ENCODE data around the gene ESR1.
"Not testable (repeated sequence)": the region's sequence is repeated elsewhere in the genome, so short reads cannot be mapped to it uniquely, and the experiment has no call there.

ESR1 gene

GRCh38 chr6:152062476-152062875 is 255.0 kb downstream of the ESR1 start:
- no peak for DNase-seq

- no peak for DNase-seq
Observed at GRCh38 chr6:152063170-152063921, 255.9 kb downstream of the ESR1 start.

DNA sequence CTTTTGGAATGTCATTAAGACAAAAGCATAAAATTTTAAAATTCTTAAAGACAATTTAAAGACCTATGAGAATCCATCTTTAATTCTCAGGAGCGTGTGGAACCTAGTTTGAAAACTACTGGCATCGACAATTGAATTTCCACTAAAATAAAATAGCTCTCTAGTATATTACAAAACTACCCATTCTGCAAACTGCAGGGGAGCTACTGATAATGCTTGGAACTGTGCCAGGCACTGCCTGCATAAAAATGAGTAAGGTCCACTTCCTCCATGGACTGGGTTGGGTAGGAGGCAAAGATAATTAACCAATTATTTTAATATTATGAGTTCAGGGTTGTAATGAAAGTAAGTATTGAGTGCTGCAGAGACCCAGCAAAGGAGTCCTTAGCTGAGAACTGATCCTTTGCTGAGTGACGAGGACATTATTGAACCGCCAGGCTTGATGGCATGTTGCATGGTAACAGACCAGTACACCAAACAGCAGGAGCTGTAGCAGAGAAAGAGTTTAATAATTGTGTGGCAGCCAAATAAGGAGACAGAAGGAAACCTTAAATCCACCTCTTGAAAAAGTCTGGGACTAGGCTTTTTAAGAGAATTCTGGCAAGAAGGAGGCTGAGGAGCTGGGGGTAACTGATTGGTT is 261.3 kb downstream of the ESR1 start:
- DNase-seq = no peak

- DNase-seq = no peak
Observed at GRCh38 chr6:152070556-152070955, 263.1 kb downstream of the ESR1 start.

- DNase-seq = no peak
Observed at GRCh38 chr6:152071318-152071717, 263.8 kb downstream of the ESR1 start.

GRCh38 chr6:152071843-152072242 is 264.4 kb downstream of the ESR1 start:
- DNase-seq = no peak

- DNase-seq = not testable (repeated sequence)
Observed at GRCh38 chr6:152076242-152076641, 268.8 kb downstream of the ESR1 start.

DNA sequence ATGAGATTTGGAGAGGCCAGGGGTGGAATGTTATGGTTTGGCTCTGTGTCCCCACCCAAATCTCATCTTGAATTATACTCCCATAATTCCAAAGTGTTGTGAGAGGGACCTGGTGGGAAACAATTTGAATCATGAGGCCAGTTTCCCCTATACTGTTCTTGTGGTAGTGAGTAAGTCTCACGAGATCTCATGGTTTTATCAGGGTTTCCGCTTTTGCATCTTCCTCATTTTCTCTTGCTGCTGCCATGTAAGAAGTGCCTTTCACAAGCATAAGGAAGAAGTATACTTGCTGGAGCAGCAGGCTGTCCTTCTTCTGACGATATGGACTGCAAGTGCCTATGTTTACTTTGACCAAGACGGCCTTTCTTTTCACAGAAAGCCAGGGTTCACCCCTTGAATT is 270.5 kb downstream of the ESR1 start:
- DNase-seq = no peak

DNA sequence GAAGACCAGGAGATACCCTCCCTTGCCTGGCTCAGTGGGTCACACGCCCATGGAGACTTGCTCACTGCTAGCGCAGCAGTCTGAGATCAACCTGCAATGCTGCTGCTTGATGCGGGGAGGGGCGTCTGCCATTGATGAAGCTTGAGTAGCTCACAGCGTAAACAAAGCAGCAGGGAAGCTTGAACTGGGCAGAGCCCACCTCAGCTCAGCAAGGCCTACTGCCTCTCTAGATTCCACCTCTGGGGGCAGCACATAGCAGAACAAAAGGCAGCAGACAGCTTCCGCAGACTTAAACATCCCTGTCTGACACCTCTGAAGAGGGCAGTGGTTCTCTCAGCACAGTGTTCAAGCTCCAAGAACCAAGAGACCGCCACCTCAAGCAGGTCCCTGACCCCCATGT is 271.3 kb downstream of the ESR1 start:
- no peak for DNase-seq

GRCh38 chr6:152085451-152085921 is 278.0 kb downstream of the ESR1 start:
- DNase-seq = no peak

GRCh38 chr6:152086223-152086873 is 278.9 kb downstream of the ESR1 start:
- DNase-seq = no peak

GRCh38 chr6:152087096-152087495 is 279.6 kb downstream of the ESR1 start:
- DNase-seq = no peak

GRCh38 chr6:152087701-152088100 is 280.2 kb downstream of the ESR1 start:
- no peak for DNase-seq

GRCh38 chr6:152089992-152090391 is 282.5 kb downstream of the ESR1 start:
- no peak for DNase-seq

DNA sequence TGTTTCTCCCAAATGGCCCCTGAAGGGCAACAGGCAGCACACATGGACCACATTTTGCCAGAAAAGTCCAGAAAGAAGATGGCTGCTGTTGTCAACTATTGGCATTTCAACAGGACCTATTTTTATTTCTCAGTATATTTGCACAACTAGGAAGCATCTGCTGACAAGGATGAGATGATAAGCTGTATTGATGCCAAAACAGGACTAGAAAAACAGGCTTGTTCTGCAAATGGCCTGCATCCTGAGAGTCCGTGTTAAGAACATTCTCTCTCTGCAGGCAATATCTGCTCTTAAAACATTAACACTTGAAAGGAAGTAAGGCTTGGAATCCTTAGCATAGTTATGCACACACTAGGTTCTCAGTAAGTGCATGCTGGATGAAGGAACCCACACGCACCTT is 283.7 kb downstream of the ESR1 start:
- DNase-seq = no peak

GRCh38 chr6:152091851-152092341 is 284.4 kb downstream of the ESR1 start:
- no peak for DNase-seq

DNA sequence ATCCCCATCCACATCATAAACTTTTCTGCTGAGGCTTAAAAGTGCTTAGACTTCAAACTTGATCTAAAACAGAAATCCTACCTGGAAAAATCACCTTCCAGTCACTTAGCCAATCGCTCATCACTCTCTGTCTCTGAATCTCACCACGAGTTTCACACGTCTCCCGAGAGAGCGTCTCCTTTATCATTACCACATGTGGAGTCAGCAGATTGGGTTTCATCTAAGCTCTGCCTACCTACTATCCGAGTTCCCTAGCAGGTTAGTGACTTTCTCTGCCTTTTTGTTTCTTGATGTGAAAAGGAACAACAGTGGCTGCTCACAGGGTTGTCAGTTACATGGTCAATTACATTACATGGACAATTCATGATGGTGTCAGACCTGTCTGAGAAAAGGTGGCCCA is 286.2 kb downstream of the ESR1 start:
- no peak for DNase-seq

DNA sequence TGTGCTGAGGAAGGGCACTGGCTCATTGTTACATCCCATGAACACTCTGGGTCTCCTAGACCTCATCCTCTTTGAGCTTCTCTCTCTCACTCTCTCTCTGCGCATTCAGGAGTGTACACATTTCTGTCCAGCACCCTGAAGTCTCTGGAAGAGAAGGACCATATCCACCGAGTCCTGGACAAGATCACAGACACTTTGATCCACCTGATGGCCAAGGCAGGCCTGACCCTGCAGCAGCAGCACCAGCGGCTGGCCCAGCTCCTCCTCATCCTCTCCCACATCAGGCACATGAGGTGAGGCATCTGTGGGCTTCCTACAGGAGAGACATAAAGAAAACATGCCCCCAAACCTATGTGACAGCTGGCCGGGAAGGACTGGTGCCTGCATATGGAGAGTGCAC is 286.8 kb downstream of the ESR1 start:
- no peak for DNase-seq

DNA sequence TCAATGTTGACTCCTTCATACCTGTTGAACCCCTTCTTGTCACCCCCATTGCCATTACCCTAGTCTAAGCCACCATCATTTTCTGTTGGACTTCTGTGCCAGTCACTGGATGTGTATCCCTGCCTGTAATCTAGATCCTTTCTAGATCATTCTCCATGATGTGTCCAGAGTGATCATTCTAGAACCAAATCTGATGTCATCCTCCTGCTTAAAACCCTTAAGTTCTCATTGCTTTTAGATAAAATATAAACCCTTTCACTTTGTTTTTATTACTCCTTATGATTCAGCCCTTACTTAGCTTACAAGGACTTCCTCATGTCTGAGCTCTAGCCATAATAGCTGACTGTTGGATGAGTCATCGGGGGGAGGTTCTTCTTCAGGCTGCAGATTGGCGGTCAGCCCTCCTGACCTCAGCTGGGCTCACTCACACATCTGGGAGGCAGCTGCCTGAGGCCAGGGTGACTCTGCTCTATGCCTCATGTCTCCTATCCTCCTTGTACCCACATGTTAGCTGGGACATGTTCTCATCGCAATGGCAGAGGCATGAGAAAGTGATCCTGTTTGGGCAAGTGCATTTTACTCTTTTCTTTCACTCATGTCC is 287.6 kb downstream of the ESR1 start:
- peak; percentile 28 to 53 for DNase-seq

GRCh38 chr6:152096863-152097496 is 289.5 kb downstream of the ESR1 start:
- no peak for DNase-seq

- no peak for DNase-seq
Observed at GRCh38 chr6:152098683-152099082, 291.2 kb downstream of the ESR1 start.

- DNase-seq = no peak
Observed at GRCh38 chr6:152099446-152100182, 292.1 kb downstream of the ESR1 start.

All from activated T-cell treated with anti-CD3 and anti-CD28 coated beads, Interleukin-2, amount 50 U/mL, for 48 hours (primary cell).